MV-4-11 (cell line): Measurements from ENCODE around the gene THRB.

ENCODE experiments used
- DNase-seq: peaks from one replicate; lab custom pipeline; 2025; lab: John Stamatoyannopoulos, UW

Gene THRB

GRCh38 chr3:24177201-24177600 lies 317.4 kb downstream of the THRB start:
- DNase-seq = no peak

- DNase-seq = no peak
Measured at GRCh38 chr3:24174614-24175013, 320.0 kb downstream of the THRB start.

GRCh38 chr3:24168977-24169376 lies 325.7 kb downstream of the THRB start:
- DNase-seq = peak; percentile 57

GRCh38 chr3:24167429-24167828 lies 327.2 kb downstream of the THRB start:
- no peak for DNase-seq

GRCh38 chr3:24166515-24166914 lies 328.1 kb downstream of the THRB start:
- DNase-seq = no peak

GRCh38 chr3:24165603-24165982 lies 329.1 kb downstream of the THRB start:
- DNase-seq = no peak

GRCh38 chr3:24164967-24165602 lies 329.6 kb downstream of the THRB start:
- no peak for DNase-seq

- DNase-seq = no peak
Measured at GRCh38 chr3:24162929-24163328, 331.7 kb downstream of the THRB start.

GRCh38 chr3:24161841-24162240 lies 332.8 kb downstream of the THRB start:
- no peak for DNase-seq

GRCh38 chr3:24160424-24161095 lies 334.1 kb downstream of the THRB start:
- no peak for DNase-seq

- DNase-seq = no peak
Measured at GRCh38 chr3:24158761-24159454, 335.7 kb downstream of the THRB start.

GRCh38 chr3:24157106-24157505 lies 337.5 kb downstream of the THRB start:
- DNase-seq = no peak

- peak; percentile 38 for DNase-seq
Measured at GRCh38 chr3:24156466-24156865, 338.2 kb downstream of the THRB start.

- no peak for DNase-seq
Measured at GRCh38 chr3:24155276-24155675, 339.4 kb downstream of the THRB start.

GRCh38 chr3:24154781-24155180 lies 339.9 kb downstream of the THRB start:
- DNase-seq = no peak

GRCh38 chr3:24154013-24154695 lies 340.5 kb downstream of the THRB start:
- peak; percentile 40 for DNase-seq

GRCh38 chr3:24151594-24151993 lies 343.1 kb downstream of the THRB start:
- DNase-seq = no peak

GRCh38 chr3:24149032-24149431 lies 345.6 kb downstream of the THRB start:
- no peak for DNase-seq

- DNase-seq = no peak
Measured at GRCh38 chr3:24145981-24146822, 348.4 kb downstream of the THRB start.

GRCh38 chr3:24145481-24145880 lies 349.2 kb downstream of the THRB start:
- DNase-seq = no peak

GRCh38 chr3:24142127-24142526 lies 352.5 kb downstream of the THRB start:
- DNase-seq = no peak

- no peak for DNase-seq
Measured at GRCh38 chr3:24141548-24141947, 353.1 kb downstream of the THRB start.
